C4-2B (cell line): ENCODE results near the gene PRKD3.

Experiments used
- CTCF ChIP-seq: fragments of 450-650 bp; conservative IDR thresholded peaks from 2 replicates; pipeline ENCODE4 v1.5.1; 2017; ENCODE audit warnings: mild to moderate bottlenecking
- ZFX ChIP-seq: fragments of 450-650 bp; IDR thresholded peaks from 2 replicates; pipeline ENCODE4 v1.6.1; 2017

GRCh38 chr2:37300578-37300977 lies 24.1 kb downstream of the PRKD3 start:
- no peak for TF ChIP-seq CTCF
- no peak for TF ChIP-seq ZFX
